HEK293T (cell line): ENCODE measurements around the gene CD244.

Source experiments
- ARNT ChIP-seq: fragments of 450-650 bp; IDR thresholded peaks from 2 replicates; pipeline ENCODE4 v1.6.1; 2017; ENCODE audit warnings: mild to moderate bottlenecking
- BHLHE40 ChIP-seq: fragments of 450-650 bp; IDR thresholded peaks from 2 replicates; pipeline ENCODE4 v1.6.1; 2016; ENCODE audit warnings: mild to moderate bottlenecking, moderate library complexity, borderline replicate concordance
- CTBP1 ChIP-seq: fragments of 450-650 bp; IDR thresholded peaks from 2 replicates; pipeline ENCODE4 v1.6.1; 2016; ENCODE audit warnings: borderline replicate concordance
- ELF4 ChIP-seq: fragments of 450-650 bp; IDR thresholded peaks from 2 replicates; pipeline ENCODE4 v1.6.1; 2017; ENCODE audit warnings: antibody characterized with exemption
- FOXA1 ChIP-seq: fragments of 450-650 bp; IDR thresholded peaks from 2 replicates; pipeline ENCODE4 v1.6.1; 2016; ENCODE audit warnings: mild to moderate bottlenecking
- FOXK2 ChIP-seq: fragments of 450-650 bp; IDR thresholded peaks from 2 replicates; pipeline ENCODE4 v1.6.1; 2016; ENCODE audit warnings: mild to moderate bottlenecking
- FOXM1 ChIP-seq: fragments of 450-650 bp; IDR thresholded peaks from 2 replicates; pipeline ENCODE4 v1.6.1; 2017; ENCODE audit warnings: mild to moderate bottlenecking, borderline replicate concordance
- HDGF ChIP-seq: fragments of 450-650 bp; IDR thresholded peaks from 2 replicates; pipeline ENCODE4 v1.6.1; 2017; ENCODE audit warnings: antibody characterized with exemption, borderline replicate concordance
- LEF1 ChIP-seq: fragments of 450-650 bp; IDR thresholded peaks from 2 replicates; pipeline ENCODE4 v1.6.1; 2017; ENCODE audit warnings: mild to moderate bottlenecking, borderline replicate concordance
- SP1 ChIP-seq: fragments of 450-650 bp; IDR thresholded peaks from 2 replicates; pipeline ENCODE4 v1.6.1; 2017
- SUZ12 ChIP-seq: fragments of 450-650 bp; IDR thresholded peaks from 2 replicates; pipeline ENCODE4 v1.6.1; 2016; ENCODE audit warnings: mild to moderate bottlenecking
- TARDBP ChIP-seq: fragments of 450-650 bp; IDR thresholded peaks from 2 replicates; pipeline ENCODE4 v1.6.1; 2016
- ZNF384 ChIP-seq: fragments of 450-650 bp; IDR thresholded peaks from 2 replicates; pipeline ENCODE4 v1.6.1; 2016

DNA sequence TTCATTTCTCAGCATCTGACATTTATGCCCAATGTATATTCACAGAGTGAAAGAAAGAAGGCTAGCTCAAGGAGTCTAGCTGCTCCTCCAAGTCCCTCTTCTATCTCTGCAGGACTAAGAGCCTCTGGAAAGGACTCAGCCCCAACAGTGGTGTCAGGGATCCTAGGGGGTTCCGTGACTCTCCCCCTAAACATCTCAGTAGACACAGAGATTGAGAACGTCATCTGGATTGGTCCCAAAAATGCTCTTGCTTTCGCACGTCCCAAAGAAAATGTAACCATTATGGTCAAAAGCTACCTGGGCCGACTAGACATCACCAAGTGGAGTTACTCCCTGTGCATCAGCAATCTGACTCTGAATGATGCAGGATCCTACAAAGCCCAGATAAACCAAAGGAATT is 63.0 kb downstream of the CD244 start:
- TF ChIP-seq SUZ12 (no peak), FOXK2 (no peak), SP1 (no peak), HDGF (no peak), ZNF384 (no peak), BHLHE40 (no peak), ELF4 (no peak), FOXM1 (no peak), LEF1 (no peak), CTBP1 (no peak), TARDBP (no peak), ARNT (no peak), FOXA1 (no peak)
